HG02884 (cell line): ENCODE measurements around the gene FICD.

Source experiments
- ATAC-seq: cut with Tn5 transposase; IDR thresholded peaks from one replicate; pipeline ENCODE4 v1.9.1; 2021; ENCODE audit warnings: mild to moderate bottlenecking, moderate library complexity; ENCODE audit not compliant: unreplicated experiment

FICD gene

DNA sequence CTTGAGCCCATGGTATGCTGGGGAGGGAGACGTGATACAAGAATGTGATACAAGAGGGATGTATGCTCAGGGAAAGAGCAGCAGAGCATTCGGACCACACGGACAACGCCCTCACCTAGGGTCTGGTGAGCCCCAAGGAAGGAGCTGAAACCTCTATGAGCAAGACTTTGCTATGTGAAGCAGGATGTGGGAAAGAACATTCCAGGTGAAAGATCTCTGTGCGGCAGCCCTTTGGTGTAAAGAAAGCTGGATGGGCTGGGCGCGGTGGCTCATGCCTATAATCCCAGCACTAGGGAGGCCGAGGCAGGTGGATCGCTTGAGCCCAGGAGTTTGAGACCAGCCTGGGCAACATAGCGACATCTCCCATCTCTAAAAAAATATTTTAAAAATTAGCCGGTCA, 16.9 kb upstream of the FICD start:
- ATAC-seq: no peak

- ATAC-seq: no peak
Measured at GRCh38 chr12:108502922-108503321, 12.2 kb upstream of the FICD start.

- ATAC-seq: no peak
Measured at GRCh38 chr12:108505129-108505528, 9.9 kb upstream of the FICD start.

DNA sequence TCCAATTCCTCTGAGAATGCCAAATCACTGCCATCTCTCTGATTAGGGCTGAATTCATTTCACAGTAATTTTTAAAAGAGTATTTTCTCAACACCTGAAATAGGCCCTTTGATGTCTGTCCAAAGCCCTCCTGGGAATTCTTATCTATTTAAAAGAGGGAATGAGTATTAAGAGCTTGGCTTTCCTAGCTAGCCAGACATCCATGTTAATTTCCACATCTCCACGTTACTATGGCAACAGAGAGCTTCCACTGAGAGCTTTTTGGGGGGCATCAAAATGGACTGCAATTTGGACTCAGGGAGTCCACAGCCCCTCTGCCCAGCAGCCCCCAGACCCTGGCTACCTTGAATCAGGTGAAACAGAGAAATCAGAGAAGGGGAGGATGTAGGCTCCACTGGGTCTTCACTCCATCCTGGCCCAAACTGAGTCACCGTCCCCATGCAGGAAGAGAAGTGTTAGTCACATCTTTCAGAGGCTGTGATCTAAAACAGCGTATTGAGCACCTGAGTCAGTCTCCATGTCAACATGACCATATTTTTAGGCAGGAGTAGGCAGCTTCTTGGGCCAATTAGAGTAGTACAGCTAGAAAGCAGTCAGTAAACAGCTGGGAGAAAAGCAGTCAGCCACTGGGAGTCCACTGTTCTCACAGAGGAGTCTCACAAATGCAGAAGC, 7.0 kb upstream of the FICD start:
- ATAC-seq: no peak

DNA sequence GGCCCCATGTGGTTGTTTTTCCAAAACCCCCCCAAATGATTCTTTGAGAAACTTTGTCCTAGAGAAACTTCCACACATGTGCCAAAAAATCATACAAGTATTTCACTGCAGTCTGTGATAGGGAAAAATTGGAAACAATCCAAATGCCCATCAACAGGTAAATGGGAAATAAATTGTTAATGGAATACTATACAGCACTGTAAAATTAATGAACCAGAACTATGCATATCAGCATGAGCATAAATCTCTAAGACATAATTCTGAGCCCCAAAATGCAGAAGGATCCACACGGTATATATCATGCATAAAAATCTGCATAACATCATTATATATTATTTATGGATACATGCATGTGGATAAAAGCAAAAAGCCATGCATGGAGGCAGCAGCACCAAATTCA, 5.3 kb upstream of the FICD start:
- ATAC-seq: no peak

DNA sequence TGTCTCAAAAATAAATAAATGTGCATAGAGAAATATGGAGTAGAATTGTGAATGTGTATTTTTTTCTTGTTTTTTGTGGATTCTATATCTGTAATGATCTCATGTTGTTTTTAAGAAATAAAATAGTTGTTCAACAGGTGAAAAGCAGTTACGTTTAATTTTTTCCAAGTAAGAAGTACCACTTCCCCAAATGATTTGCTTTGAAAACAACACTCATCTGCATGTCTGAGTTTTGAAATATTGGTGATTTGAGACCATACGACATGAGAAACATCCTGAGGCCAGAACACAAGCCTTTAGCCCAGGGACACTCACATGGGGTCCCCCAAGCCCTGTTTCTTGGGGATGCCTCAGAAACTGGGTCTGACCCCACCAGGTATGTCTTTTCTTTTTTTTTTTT, 4.2 kb upstream of the FICD start:
- ATAC-seq: no peak

DNA sequence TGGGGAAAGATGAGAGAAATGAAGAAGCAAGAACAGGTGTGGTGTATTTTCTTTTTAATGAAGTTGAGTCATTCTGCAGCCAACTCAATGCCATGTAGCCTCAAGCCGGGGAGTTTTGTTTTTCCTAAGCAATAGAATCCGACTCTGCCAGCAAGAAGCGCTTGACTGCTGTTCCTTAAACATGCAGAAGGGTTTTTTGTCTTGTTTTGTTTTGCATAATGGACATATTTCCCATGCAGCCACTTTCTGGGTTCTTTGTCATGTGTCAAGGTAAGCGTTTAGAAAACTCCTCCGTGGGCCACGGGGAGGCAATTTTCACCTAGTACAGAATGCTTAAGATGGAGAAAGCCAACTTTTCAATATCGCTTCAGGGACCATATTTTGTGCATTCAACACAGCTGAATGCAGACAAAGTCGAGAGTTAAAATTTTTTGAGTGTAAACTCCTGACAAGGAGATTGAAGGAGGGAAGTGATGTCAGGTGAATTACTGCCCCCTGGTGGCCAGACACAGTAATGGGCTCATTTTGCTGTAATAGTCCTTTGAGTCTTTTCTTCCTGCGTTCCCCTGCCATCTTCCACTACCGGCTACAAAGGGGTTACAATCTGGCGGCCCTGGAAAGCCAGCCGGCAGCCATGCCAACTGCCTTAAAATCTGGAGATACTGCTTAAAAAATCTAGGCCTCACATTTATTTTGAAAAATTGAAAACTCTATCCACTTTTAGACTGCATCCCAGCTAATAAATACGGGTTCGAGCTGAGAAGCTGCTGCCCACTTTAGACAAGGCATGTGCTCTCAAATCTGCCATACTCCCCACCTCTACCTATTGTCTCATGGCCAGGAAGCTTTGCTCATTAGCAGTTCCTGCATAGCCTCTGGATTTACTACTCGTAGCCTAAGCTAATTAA, 3.2 kb upstream of the FICD start:
- ATAC-seq: no peak

- no peak for ATAC-seq
Measured at GRCh38 chr12:108514468-108514972, 557 bp upstream of the FICD start.

- ATAC-seq: no peak
Measured at GRCh38 chr12:108515916-108516315, 839 bp downstream of the FICD start.

GRCh38 chr12:108516511-108517275, 1.6 kb downstream of the FICD start:
- ATAC-seq: no peak

- no peak for ATAC-seq
Measured at GRCh38 chr12:108517288-108518100, 2.4 kb downstream of the FICD start.

- ATAC-seq: no peak
Measured at GRCh38 chr12:108518101-108518715, 3.1 kb downstream of the FICD start.

DNA sequence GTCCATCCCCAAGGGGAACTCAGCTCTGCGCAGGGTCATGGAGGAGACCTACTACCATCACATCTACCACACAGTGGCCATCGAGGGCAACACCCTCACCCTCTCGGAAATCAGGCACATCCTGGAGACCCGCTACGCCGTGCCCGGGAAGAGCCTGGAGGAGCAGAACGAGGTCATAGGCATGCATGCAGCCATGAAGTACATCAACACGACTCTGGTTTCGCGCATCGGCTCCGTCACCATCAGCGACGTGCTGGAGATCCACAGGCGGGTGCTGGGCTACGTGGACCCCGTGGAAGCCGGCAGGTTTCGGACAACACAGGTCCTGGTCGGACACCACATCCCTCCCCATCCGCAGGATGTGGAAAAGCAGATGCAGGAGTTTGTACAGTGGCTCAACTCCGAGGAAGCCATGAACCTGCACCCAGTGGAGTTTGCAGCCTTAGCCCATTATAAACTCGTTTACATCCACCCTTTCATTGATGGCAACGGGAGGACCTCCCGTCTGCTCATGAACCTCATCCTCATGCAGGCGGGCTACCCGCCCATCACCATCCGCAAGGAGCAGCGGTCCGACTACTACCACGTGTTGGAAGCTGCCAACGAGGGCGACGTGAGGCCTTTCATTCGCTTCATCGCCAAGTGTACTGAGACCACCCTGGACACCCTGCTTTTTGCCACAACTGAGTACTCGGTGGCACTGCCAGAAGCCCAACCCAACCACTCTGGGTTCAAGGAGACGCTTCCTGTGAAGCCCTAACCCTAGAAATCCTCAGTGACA, 3.8 kb downstream of the FICD start:
- no peak for ATAC-seq

GRCh38 chr12:108519558-108519957, 4.5 kb downstream of the FICD start:
- no peak for ATAC-seq

DNA sequence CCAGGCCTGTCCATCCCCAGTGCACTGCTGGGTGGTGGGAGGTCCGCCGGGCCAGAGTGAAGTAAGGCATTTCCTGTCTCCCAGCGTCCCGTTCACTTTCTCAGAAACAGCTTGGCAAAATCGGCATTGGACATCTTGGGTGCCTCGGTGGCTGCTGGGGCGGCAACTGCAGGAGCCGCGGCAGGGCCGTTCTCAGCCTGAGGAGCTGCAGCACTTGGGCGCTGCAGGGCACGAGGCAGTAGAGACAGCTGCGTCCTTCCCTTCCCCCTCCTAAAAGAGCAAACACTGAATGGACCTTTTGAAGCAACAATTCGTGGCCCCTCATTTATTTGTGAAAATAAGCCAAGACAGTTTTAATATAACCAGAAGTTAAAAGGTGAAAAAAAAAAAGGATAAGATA, 8.3 kb downstream of the FICD start:
- ATAC-seq: no peak

DNA sequence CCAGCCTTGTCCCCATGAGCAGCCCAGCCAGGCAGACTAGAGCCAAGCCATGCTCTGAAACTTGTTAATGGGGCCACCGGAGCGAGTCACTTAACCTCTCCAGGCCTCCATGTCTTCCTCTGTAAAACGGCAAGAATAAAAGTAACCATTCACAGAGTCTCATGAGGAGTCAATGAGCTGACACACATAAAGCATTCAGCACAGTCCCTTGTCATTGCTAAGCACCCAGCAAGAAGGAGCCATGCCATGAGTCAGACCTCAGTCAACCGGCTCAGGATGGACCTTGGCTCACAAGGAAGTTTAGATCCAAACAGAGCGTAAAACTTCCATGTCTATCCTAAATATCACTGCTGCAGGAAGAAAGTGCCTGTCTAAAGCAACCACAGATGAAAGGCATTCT, 10.6 kb downstream of the FICD start:
- ATAC-seq: no peak

GRCh38 chr12:108526482-108527165, 11.5 kb downstream of the FICD start:
- ATAC-seq: no peak

GRCh38 chr12:108527166-108527496, 12.1 kb downstream of the FICD start:
- no peak for ATAC-seq

DNA sequence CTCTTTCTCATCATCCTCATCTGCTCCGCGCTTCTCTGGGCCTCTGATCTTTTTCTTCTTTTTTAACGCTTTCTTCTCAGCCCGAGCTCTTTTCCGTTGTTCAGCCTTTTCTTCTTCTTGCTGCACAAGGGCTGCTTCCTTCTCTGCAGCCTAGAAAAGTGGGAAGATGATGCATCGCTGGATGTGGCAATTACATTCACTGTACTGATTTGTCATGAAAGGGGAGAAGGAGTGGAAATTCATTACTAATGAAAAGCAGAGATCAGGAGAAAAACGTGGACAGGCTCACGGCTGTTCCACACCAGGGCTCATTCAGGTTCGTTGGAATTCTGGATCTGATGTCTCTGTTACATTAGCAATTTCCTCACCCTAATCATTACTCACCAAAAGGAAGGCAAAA, 15.1 kb downstream of the FICD start:
- no peak for ATAC-seq
